Keratinocyte (primary cell): Measurements from ENCODE around the gene FMNL3. TPM values are rescaled to one million over a fixed set of nuclear protein-coding genes. Genes with fewer than 3 reads are reported as not detected.

Source experiments
- DNase-seq: peaks from one replicate; pipeline ENCODE4 v3.0.0-alpha.2; 2011; ENCODE audit warnings: low read depth, missing footprints, low spot score
- FAIRE-seq: peaks from 2 replicates; lab custom pipeline; 2011; peaks lifted over from hg19 to GRCh38; lab: Jason Lieb, UNC
- H2AFZ ChIP-seq: 2 replicates; pipeline ENCODE4 v1.6.0; 2012; ENCODE audit warnings: low read length, control low read depth, inconsistent platforms; ENCODE audit not compliant: control insufficient read depth
- H3K27ac ChIP-seq: 2 replicates; pipeline ENCODE4 v1.5.1; 2011; ENCODE audit warnings: low read length; ENCODE audit not compliant: control insufficient read depth, insufficient read depth
- H3K27me3 ChIP-seq: 3 replicates; pipeline ENCODE4 v1.6.0; 2011; ENCODE audit warnings: low read length; ENCODE audit not compliant: control insufficient read depth, insufficient read depth; ENCODE audit errors: extremely low read depth
- H3K36me3 ChIP-seq, 2 experiments: 2 replicates in 1 of 2; 3 replicates in 1 of 2; pipeline ENCODE4 v1.5.1; 2011; ENCODE audit warnings: low read length in 2 of 2, mild to moderate bottlenecking in 1 of 2; ENCODE audit not compliant: control insufficient read depth in 2 of 2, insufficient read depth in 2 of 2; ENCODE audit errors: extremely low read depth in 1 of 2
- H3K4me1 ChIP-seq: 3 replicates; pipeline ENCODE4 v1.5.1; 2011; ENCODE audit warnings: low read length; ENCODE audit not compliant: control insufficient read depth, insufficient read depth; ENCODE audit errors: extremely low read depth
- H3K4me2 ChIP-seq: 3 replicates; pipeline ENCODE4 v1.6.0; 2011; ENCODE audit warnings: low read depth, low read length; ENCODE audit not compliant: control insufficient read depth, insufficient read depth; ENCODE audit errors: extremely low read depth
- H3K4me3 ChIP-seq, 3 experiments: fragments of 200-600 bp in 1 of 3; sonication (generic) in 1 of 3; 2 replicates in 2 of 3; 3 replicates in 1 of 3; pipeline ENCODE4 v1.5.1; 2011 to 2016; ENCODE audit warnings: low read length in 3 of 3, mild to moderate bottlenecking in 3 of 3, control low read depth in 2 of 3, inconsistent platforms in 1 of 3, low read depth in 1 of 3, mixed read lengths in 1 of 3, mixed run types in 1 of 3, moderate library complexity in 1 of 3; ENCODE audit not compliant: control insufficient read depth in 2 of 3, insufficient read depth in 2 of 3; ENCODE audit errors: extremely low read depth in 1 of 3
- H3K79me2 ChIP-seq: 2 replicates; pipeline ENCODE4 v1.6.0; 2012; ENCODE audit warnings: low read length; ENCODE audit not compliant: control insufficient read depth, insufficient read depth
- H3K9ac ChIP-seq: 3 replicates; pipeline ENCODE4 v1.6.0; 2011; ENCODE audit warnings: low read length; ENCODE audit not compliant: control insufficient read depth, insufficient read depth; ENCODE audit errors: extremely low read depth
- H3K9me1 ChIP-seq: 3 replicates; pipeline ENCODE4 v1.6.0; 2011; ENCODE audit warnings: low read length; ENCODE audit not compliant: control insufficient read depth, insufficient read depth; ENCODE audit errors: extremely low read depth
- H3K9me3 ChIP-seq: 2 replicates; pipeline ENCODE4 v1.5.1; 2012; ENCODE audit warnings: low read depth, low read length; ENCODE audit not compliant: control insufficient read depth
- H4K20me1 ChIP-seq: 3 replicates; pipeline ENCODE4 v1.6.0; 2011; ENCODE audit warnings: low read length; ENCODE audit not compliant: control insufficient read depth, insufficient read depth; ENCODE audit errors: extremely low read depth
- CTCF ChIP-seq, 3 experiments: IDR thresholded peaks in 1 of 3; conservative IDR thresholded peaks in 1 of 3; optimal IDR thresholded peaks in 1 of 3; 2 replicates in 2 of 3; 3 replicates in 1 of 3; pipeline versions ENCODE3 to v1.5.1; 2011; ENCODE audit warnings: low read length in 3 of 3, mild to moderate bottlenecking in 3 of 3, moderate library complexity in 2 of 3, control low read depth in 1 of 3, inconsistent platforms in 1 of 3; ENCODE audit not compliant: insufficient read depth in 2 of 3; ENCODE audit errors: extremely low read depth in 1 of 3
- EZH2 ChIP-seq: IDR thresholded peaks from one replicate; pipeline ENCODE4 v1.6.1; 2012; ENCODE audit warnings: inconsistent platforms, mild to moderate bottlenecking, low read length, moderate library complexity
- dilution Hi-C: fragments of 300-500 bp; cut with MboI; formaldehyde crosslinking; loops from one replicate; pipeline ENCODE4 v1.7.0; 2020; ENCODE audit warnings: low sequenced_read_pairs; ENCODE audit not compliant: extremely low pct_ligation_motif_present
- polyA plus RNA-seq, 5 experiments: library from polyadenylated mRNA; depleted of rRNA in 3 of 5; stranded (reverse) in 3 of 5; stranded (forward) in 1 of 5; unstranded in 1 of 5; fragments of >200 nt; gene quantifications; 1 replicate in 1 of 5; 2 replicates in 3 of 5; 3 replicates in 1 of 5; pipeline versions ENCODE4 v1.2.1 to v1.2.3, GENCODE V29; 2011 to 2012; ENCODE audit warnings: missing spikeins in 2 of 5, low read depth in 1 of 5, low replicate concordance in 1 of 5

FMNL3 gene
- polyA plus RNA-seq, 1 donor (not counting 4 experiments of a cell fraction or from before 2014, with no cell fraction given), result 1.1 TPM

- dilution Hi-C loops, result no loop called here
- Histone ChIP-seq H3K9me3 (no peaks in the 10 kb centered on the region), H3K4me3 (no peak overlapping the region), H3K9ac (no peak overlapping the region), H3K4me2 (no peak overlapping the region), H3K4me1 (no peaks in the 10 kb centered on the region), H3K36me3 (peaks cover 0 to 3% of the 10 kb centered on the region in 2 experiments), H3K9me1 (no peaks in the 10 kb centered on the region), H4K20me1 (no peaks in the 10 kb centered on the region), H2AFZ (no peak overlapping the region), H3K79me2 (no peaks in the 10 kb centered on the region), H3K27ac (no peak overlapping the region), H3K27me3 (no peaks in the 10 kb centered on the region)
- DNase-seq (no peak), FAIRE-seq (no peak)
- no peak for TF ChIP-seq EZH2
- no peak for TF ChIP-seq CTCF (optimal IDR thresholded peaks at IDR 0.05 in 1 of 3, IDR thresholded peaks at IDR 0.05 in 1 of 3, conservative IDR thresholded peaks at IDR 0.05 in 1 of 3; ENCODE audit: extremely low read depth in 1 of 3, insufficient read depth in 2 of 3, low read length in 3 of 3)
These were observed 107.2 kb downstream of the FMNL3 start for GRCh38 chr12:49599961-49600360.

GRCh38 chr12:49598527-49598926, 108.7 kb downstream of the FMNL3 start:
- dilution Hi-C loops, result no loop called here
- Histone ChIP-seq H3K4me3 (no peak overlapping the region), H3K4me1 (no peaks in the 10 kb centered on the region), H3K9me3 (no peaks in the 10 kb centered on the region), H3K4me2 (no peak overlapping the region), H2AFZ (no peak overlapping the region), H4K20me1 (no peaks in the 10 kb centered on the region), H3K9ac (no peak overlapping the region), H3K27me3 (no peaks in the 10 kb centered on the region), H3K36me3 (peaks cover 0 to 3% of the 10 kb centered on the region in 2 experiments), H3K79me2 (no peaks in the 10 kb centered on the region), H3K9me1 (no peaks in the 10 kb centered on the region), H3K27ac (no peak overlapping the region)
- no peak for FAIRE-seq
- no peak for TF ChIP-seq CTCF (optimal IDR thresholded peaks at IDR 0.05 in 1 of 3, IDR thresholded peaks at IDR 0.05 in 1 of 3, conservative IDR thresholded peaks at IDR 0.05 in 1 of 3; ENCODE audit: extremely low read depth in 1 of 3, insufficient read depth in 2 of 3, low read length in 3 of 3)
- TF ChIP-seq EZH2, result no peak
- DNase-seq, result no peak
